ENCODE results near the gene TACC3.

The TACC3 gene

DNA sequence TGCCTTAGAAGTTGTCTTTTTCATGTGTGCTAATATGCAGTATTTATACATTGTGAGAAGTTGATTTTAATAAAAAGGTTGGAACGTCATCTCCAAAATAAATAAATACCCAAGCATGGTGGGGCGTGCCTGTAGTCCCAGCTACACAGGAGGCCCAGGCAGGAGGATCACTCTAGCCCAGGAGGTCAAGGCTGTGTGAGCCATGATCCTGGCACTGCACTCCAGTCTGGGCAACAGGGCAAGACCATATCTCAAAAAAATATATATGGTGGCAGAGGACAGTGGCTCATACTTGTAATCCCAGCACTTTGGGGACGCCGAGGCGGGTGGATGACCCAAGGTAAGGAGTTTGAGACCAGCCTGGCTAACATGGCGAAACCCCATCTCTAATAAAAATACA, 15.6 kb upstream of the TACC3 start:
- FAIRE-seq = no peak

DNA sequence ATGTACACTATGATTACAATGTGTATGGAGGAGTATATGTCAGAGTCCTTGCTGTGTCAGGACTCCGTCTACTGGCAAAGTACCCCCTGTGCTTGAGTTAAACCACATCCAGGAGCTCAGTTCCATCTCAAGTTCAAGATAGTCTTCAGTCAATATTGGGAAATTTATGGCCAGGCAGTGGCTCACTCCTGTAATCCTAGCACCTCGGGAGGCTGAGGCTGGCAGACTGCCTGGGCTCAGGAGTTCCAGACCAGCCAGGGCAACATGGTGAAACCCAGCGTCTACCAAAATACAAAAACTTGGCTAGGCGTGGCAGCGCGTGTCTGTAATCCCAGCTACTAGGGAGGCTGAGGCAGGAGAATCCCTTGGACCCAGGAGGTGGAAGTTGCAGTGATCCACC, 15.0 kb upstream of the TACC3 start:
- no peak for FAIRE-seq

GRCh38 chr4:1708581-1708980, 12.7 kb upstream of the TACC3 start:
- no peak for FAIRE-seq

- no peak for FAIRE-seq
Observed at GRCh38 chr4:1711055-1711570, 10.2 kb upstream of the TACC3 start.

- no peak for FAIRE-seq
Observed at GRCh38 chr4:1711571-1712215, 9.6 kb upstream of the TACC3 start.

- no peak for FAIRE-seq
Observed at GRCh38 chr4:1712216-1713002, 8.9 kb upstream of the TACC3 start, which contains the start of gene SLBP. TSS of gene SLBP (minus strand) at chr4:1712319. CDS start at chr4:1712188, 131 bp downstream.

GRCh38 chr4:1713003-1713851, 8.1 kb upstream of the TACC3 start:
- FAIRE-seq = no peak

- no peak for FAIRE-seq
Observed at GRCh38 chr4:1714303-1715001, 6.9 kb upstream of the TACC3 start.

- no peak for FAIRE-seq
Observed at GRCh38 chr4:1715002-1715758, 6.1 kb upstream of the TACC3 start.

DNA sequence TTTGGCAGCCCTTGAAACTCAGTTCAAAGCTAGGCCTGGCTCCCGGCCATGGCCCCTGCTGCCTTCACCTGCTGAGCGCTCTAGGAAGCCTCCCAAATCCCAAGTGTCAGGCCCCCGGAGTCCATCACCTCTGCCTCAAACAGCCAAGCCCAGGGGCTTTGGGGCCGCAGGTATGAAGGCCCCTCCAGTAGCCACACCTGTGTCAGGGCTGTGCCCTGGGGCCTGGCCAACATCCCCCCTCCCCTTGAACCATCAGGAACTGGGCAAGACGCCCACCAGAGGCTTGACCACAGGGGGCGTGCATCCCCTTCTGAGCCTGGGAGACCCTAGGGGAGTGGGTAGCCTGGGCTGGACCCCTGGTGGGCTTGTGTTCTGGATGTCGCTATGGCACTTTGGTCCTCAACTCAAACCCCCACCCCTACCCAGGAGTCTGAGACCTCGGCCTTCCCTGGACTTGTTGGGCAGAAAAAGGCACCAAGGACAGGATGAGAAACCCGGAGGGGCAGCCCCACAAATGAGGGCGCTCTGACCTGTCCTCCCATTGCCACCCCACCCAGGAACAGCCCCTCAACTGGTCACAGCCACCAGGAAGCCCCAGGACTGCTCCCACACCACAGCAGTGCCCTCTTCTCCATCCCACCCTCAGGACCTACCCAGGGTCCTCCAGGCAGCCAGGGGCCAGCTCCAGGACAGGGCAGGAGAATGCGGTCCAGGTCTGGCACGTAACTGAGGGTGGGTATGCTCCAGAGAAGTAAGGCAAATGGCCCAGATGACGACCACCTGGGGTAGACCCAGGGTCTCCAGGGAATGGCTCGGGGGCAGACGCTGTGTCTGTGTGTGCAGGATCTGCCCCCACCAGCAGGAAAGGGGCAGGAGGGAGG, 5.0 kb upstream of the TACC3 start:
- no peak for FAIRE-seq

DNA sequence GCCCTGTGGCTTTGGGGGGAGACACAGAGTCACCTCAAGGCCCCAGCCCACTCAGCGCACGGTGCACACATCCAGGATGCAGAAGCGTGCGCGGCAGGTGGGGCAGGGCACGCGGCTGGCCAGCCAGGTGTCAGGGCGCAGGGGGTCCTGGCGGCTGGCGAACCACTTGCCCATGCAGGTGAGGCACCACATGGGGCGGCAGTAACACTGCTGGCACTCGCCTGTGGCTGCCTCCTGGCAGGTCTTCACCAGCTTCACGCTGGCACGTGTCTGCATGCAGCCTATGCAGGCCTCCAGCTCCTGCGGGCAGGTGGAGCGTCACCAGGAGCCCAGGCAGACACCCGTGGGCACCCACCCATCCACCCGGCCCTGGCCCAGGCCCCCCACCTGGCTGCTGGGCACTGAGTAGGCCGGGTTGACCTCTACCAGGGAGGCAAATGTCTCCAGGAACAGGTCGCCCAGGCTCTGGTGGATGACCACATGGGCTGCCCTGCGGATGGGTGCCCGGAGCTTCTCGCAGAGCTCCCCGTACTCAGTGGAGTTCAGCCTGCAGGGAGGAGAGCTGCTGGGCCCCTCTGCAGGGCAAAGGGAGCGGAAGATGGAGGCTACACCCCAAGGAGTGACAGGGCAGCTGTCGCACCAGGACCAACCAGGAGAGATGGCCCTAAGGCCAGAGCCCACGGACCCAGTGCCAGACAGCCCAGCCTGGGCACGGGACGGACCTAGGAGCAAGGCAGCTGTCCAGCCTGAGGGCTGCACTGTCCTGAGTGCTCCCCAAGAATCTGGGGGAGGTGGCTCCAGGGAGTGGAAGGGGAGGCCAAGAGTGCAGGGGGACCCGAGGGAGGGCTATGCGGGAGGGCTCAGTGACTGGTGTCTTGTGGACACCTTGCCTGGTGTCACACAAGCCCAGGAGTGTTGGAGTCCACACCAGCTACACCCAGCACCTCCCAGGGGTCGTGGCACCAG, 3.9 kb upstream of the TACC3 start:
- FAIRE-seq = no peak

GRCh38 chr4:1718095-1718850, 3.0 kb upstream of the TACC3 start:
- no peak for FAIRE-seq

GRCh38 chr4:1720163-1720983, 948 bp upstream of the TACC3 start:
- FAIRE-seq = no peak

GRCh38 chr4:1721666-1722550, 587 bp downstream of the TACC3 start:
- no peak for FAIRE-seq

GRCh38 chr4:1722551-1723118, 1.3 kb downstream of the TACC3 start:
- no peak for FAIRE-seq

DNA sequence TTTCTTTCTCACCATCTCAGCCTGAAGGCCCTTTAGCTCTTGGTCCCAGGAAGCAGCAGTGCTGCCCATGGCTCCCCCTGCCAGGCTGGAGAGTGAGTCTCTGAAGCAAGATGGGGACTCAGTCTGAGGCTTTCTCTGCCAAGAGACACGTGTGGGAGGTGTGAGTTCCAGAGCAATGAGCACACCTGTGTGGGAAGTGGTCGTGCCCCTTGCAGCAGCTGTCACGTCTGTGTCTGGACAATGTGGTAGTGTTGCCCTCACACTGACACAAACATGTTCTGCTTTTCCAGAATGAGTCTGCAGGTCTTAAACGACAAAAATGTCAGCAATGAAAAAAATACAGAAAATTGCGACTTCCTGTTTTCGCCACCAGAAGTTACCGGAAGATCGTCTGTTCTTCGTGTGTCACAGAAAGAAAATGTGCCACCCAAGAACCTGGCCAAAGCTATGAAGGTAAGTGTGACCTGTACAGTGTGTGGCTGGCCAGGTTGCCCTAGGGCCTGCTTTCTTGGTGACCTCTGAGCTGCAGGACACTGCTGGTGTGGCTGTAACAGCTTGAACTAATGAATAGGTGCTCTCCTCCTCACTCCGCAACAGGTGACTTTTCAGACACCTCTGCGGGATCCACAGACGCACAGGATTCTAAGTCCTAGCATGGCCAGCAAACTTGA, 1.9 kb downstream of the TACC3 start:
- FAIRE-seq = no peak
